SK-N-SH (cell line): ENCODE results near the gene VDR. TPM values are rescaled to one million over a fixed set of nuclear protein-coding genes. Genes with fewer than 3 reads are reported as not detected.

Source experiments
- CTCF ChIA-PET: fragments of 300-600, 350-600 bp; formaldehyde crosslinking; extraction: SDS; loops from one replicate; lab custom pipeline; 2021; lab: Yijun Ruan, JAX
- POLR2A ChIA-PET: fragments of 350-600 bp; sonication (Branson Sonifier 250); formaldehyde crosslinking; extraction: SDS; loops from one replicate; lab custom pipeline; 2020; ENCODE audit warnings: antibody characterized with exemption, inconsistent platforms; lab: Yijun Ruan, JAX
- DNase-seq: peaks from one replicate; pipeline ENCODE4 v3.0.0; 2012
- H2AFZ ChIP-seq: fragments of 200-600 bp; sonication (generic); 2 replicates; pipeline ENCODE4 v1.8.1; 2016; ENCODE audit warnings: antibody characterized with exemption, mild to moderate bottlenecking, low read depth
- H3F3A ChIP-seq: fragments of 200-600 bp; sonication (generic); replicated peaks from 2 replicates; pipeline ENCODE3; 2016; ENCODE audit warnings: antibody characterized with exemption, mild to moderate bottlenecking; ENCODE audit not compliant: insufficient read depth
- H3K27ac ChIP-seq, 2 experiments: fragments of 200-500 bp in 1 of 2; fragments of 200-600 bp in 1 of 2; sonication (Bioruptor generic) in 1 of 2; sonication (generic), shearing (Covaris generic) in 1 of 2; 2 replicates each; pipeline versions ENCODE4 v1.5.1 to v1.6.1; 2014 to 2016; ENCODE audit warnings: low read depth in 2 of 2, inconsistent platforms in 1 of 2, low read length in 1 of 2, mild to moderate bottlenecking in 1 of 2, mixed read lengths in 1 of 2
- H3K27me3 ChIP-seq: fragments of 200-600 bp; sonication (generic), shearing (Covaris generic); 2 replicates; pipeline ENCODE4 v1.6.1; 2016; ENCODE audit warnings: mixed run types; ENCODE audit not compliant: insufficient read depth
- H3K36me3 ChIP-seq, 2 experiments: fragments of 200-500 bp in 1 of 2; fragments of 200-600 bp in 1 of 2; sonication (Bioruptor generic) in 1 of 2; sonication (generic) in 1 of 2; replicated peaks in 1 of 2; 2 replicates each; pipeline versions ENCODE3 to v1.5.1; 2014 to 2016; ENCODE audit warnings: low read length in 1 of 2, mild to moderate bottlenecking in 1 of 2; ENCODE audit not compliant: insufficient read depth in 2 of 2, control insufficient read depth in 1 of 2
- H3K4me1 ChIP-seq, 2 experiments: fragments of 200-500 bp in 1 of 2; fragments of 200-600 bp in 1 of 2; sonication (Bioruptor generic) in 1 of 2; sonication (generic), shearing (Covaris generic) in 1 of 2; 2 replicates each; pipeline versions ENCODE4 v1.5.1 to v1.6.1; 2014 to 2016; ENCODE audit warnings: low read depth in 1 of 2, low read length in 1 of 2, mixed run types in 1 of 2; ENCODE audit not compliant: insufficient read depth in 2 of 2, control insufficient read depth in 1 of 2
- H3K4me2 ChIP-seq: fragments of 200-600 bp; sonication (generic), shearing (Covaris generic); 2 replicates; pipeline ENCODE4 v1.6.1; 2017; ENCODE audit warnings: mixed run types
- H3K4me3 ChIP-seq, 2 experiments: fragments of 200-500 bp in 1 of 2; fragments of 200-600 bp in 1 of 2; sonication (Bioruptor generic) in 1 of 2; sonication (generic), shearing (Covaris generic) in 1 of 2; 2 replicates each; pipeline versions ENCODE4 v1.5.1 to v1.8.1; 2014 to 2016; ENCODE audit warnings: low read depth in 2 of 2, inconsistent platforms in 1 of 2, low read length in 1 of 2, mild to moderate bottlenecking in 1 of 2, mixed read lengths in 1 of 2, moderate library complexity in 1 of 2
- H3K79me2 ChIP-seq: fragments of 200-600 bp; sonication (generic); 2 replicates; pipeline ENCODE4 v1.8.1; 2017; ENCODE audit warnings: mild to moderate bottlenecking; ENCODE audit not compliant: insufficient read depth
- H3K9ac ChIP-seq: fragments of 200-600 bp; sonication (generic); 2 replicates; pipeline ENCODE4 v1.6.1; 2017; ENCODE audit warnings: mixed run types
- H3K9me2 ChIP-seq: fragments of 200-600 bp; sonication (generic); 2 replicates; pipeline ENCODE4 v1.6.1; 2017; ENCODE audit warnings: mixed run types
- H3K9me3 ChIP-seq: fragments of 200-600 bp; sonication (generic); 2 replicates; pipeline ENCODE4 v1.6.1; 2017; ENCODE audit warnings: mixed run types, mild to moderate bottlenecking, moderate library complexity
- H4K20me1 ChIP-seq: fragments of 200-600 bp; sonication (generic); 2 replicates; pipeline ENCODE4 v1.6.1; 2017; ENCODE audit warnings: mild to moderate bottlenecking, mixed run types; ENCODE audit not compliant: insufficient read depth
- ELF1 ChIP-seq: IDR thresholded peaks from 2 replicates; pipeline ENCODE4 v1.4.0; 2012
- EP300 ChIP-seq, 2 experiments: IDR thresholded peaks; 2 replicates each; pipeline versions ENCODE4 v1.4.0 to v1.6.1; 2012; ENCODE audit warnings: borderline replicate concordance in 1 of 2, low read depth in 1 of 2, low read length in 1 of 2
- EZH2phosphoT487 ChIP-seq: fragments of 200-600 bp; sonication (generic); IDR thresholded peaks from 2 replicates; pipeline ENCODE4 v1.6.1; 2017; ENCODE audit warnings: low read depth, mixed run types, mild to moderate bottlenecking, antibody characterized with exemption, moderate library complexity, borderline replicate concordance
- FOSL2 ChIP-seq: IDR thresholded peaks from 2 replicates; pipeline ENCODE4 v1.4.0; 2012; ENCODE audit warnings: low read depth, mild to moderate bottlenecking, moderate library complexity, borderline replicate concordance
- GATA2 ChIP-seq: sonication (generic); formaldehyde crosslinking; IDR thresholded peaks from 2 replicates; pipeline ENCODE4 v1.5.0; 2020; ENCODE audit warnings: mild to moderate bottlenecking, missing genetic modification reagents
- IRF3 ChIP-seq: fragments of 150-350 bp; IDR thresholded peaks from 2 replicates; pipeline ENCODE4 v1.6.1; 2016; ENCODE audit warnings: mild to moderate bottlenecking, low read depth, low read length
- RCOR1 ChIP-seq: fragments of 150-350 bp; IDR thresholded peaks from 2 replicates; pipeline ENCODE4 v1.6.1; 2017; ENCODE audit warnings: antibody characterized with exemption, low read length
- REST ChIP-seq: IDR thresholded peaks from 2 replicates; pipeline ENCODE4 v1.6.1; 2012; ENCODE audit warnings: mild to moderate bottlenecking, low read depth, low read length, moderate library complexity
- SIN3A ChIP-seq: IDR thresholded peaks from 2 replicates; pipeline ENCODE4 v1.6.1; 2012; ENCODE audit warnings: low read depth, mild to moderate bottlenecking, low read length, moderate library complexity, borderline replicate concordance
- TAF1 ChIP-seq: IDR thresholded peaks from 2 replicates; pipeline ENCODE4 v1.6.1; 2012; ENCODE audit warnings: low read depth, mild to moderate bottlenecking, low read length, moderate library complexity, borderline replicate concordance
- YY1 ChIP-seq: IDR thresholded peaks from 2 replicates; pipeline ENCODE4 v1.4.0; 2012; ENCODE audit warnings: low read depth, mild to moderate bottlenecking
- WGBS: methylation state at CpG from one replicate; pipeline ENCODE4 v1.1.6; 2017; ENCODE audit warnings: low lambda C conversion rate; 5-methylcytosine and 5-hydroxymethylcytosine counted together
- polyA plus RNA-seq, 3 experiments: library from polyadenylated mRNA; depleted of rRNA; stranded (reverse); fragments of >200 nt; gene quantifications; 2 replicates each; pipeline ENCODE4 v1.2.3, GENCODE V29; 2012
- TF ChIP-seq, protein P1 (sequence below): IDR thresholded peaks from 2 replicates; pipeline ENCODE4 v1.4.0; 2012; ENCODE audit warnings: low read depth

VDR gene
- polyA plus RNA-seq, 1 of the 3 experiments (the other 2 are of a cell fraction): 0.33 TPM

DNA sequence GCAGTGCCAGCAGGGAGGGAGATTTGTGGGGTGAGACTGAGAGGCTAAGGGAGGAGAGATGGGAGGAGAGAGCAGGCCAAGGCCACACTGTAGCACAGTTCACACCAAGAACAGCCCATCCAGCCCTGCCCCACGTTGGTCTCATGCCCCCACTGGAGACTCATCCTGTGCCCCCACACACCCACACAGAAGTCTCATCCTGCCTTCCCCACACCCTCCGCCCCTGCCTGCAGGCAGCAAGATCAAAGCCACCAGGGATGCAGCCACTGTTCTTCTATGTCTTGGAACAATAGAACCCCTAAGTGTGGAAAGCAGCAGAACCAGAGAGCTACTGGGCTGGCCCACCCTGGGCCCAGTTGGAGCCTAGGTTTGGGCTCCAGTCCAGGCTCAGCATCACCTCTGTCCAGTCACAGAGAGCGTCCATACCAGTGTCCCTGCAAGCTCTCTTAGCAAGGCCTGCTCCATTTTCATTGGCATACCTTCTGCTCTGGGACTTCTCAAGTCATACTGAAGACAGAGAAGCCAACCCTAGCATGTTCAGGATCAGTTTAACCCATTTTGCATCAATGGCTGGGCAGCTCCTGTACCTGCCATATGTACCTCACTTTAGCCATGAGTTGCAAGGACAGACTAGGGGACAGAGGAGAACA is 53.4 kb downstream of the VDR start:
- no peak for DNase-seq
- no peaks in the 10 kb centered on the region for H3K27me3 ChIP-seq
- H3F3A ChIP-seq: no peaks in the 10 kb centered on the region
- no peak overlapping the region for H3K9ac ChIP-seq
- H3K4me3 ChIP-seq: no peak overlapping the region
- H3K4me2 ChIP-seq: no peak overlapping the region
- H3K4me1 ChIP-seq: no peaks in the 10 kb centered on the region; a peak in 1 of 4 replicates
- no peak overlapping the region for H3K27ac ChIP-seq
- no peak overlapping the region for H2AFZ ChIP-seq
- H3K9me3 ChIP-seq: no peaks in the 10 kb centered on the region
- POLR2A ChIA-PET: interaction anchor here (1.2 kb wide), 1 partner anchor 14 kb away, joined by 3 read pairs; no protein-coding TSS in a partner anchor
- H3K36me3 ChIP-seq: no peaks in the 10 kb centered on the region
- no peaks in the 10 kb centered on the region for H4K20me1 ChIP-seq
- no peaks in the 10 kb centered on the region for H3K9me2 ChIP-seq
- CTCF ChIA-PET: interaction anchor here (11.0 kb wide), 1 partner anchor 12 kb away, joined by 90 read pairs; no protein-coding TSS in a partner anchor
- H3K79me2 ChIP-seq: no peaks in the 10 kb centered on the region
- 50% methylated on average over 2 of the region's 3 CpGs for WGBS
- TF ChIP-seq REST: no peak
- TF ChIP-seq FOSL2: no peak
- TF ChIP-seq, protein P1, sequence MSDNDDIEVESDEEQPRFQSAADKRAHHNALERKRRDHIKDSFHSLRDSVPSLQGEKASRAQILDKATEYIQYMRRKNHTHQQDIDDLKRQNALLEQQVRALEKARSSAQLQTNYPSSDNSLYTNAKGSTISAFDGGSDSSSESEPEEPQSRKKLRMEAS: no peak
- TF ChIP-seq TAF1: no peak
- no peak for TF ChIP-seq IRF3
- TF ChIP-seq GATA2 (CRISPR knock-in tag): no peak
- no peak for TF ChIP-seq EP300 (IDR thresholded peaks at IDR 0.05; ENCODE audit: borderline replicate concordance in 1 of 2, low read depth in 1 of 2, low read length in 1 of 2)
- TF ChIP-seq EZH2phosphoT487: no peak
- TF ChIP-seq SIN3A: no peak
- no peak for TF ChIP-seq RCOR1
- TF ChIP-seq ELF1: no peak
- no peak for TF ChIP-seq YY1
